ENCODE results near the gene C19orf81. TPM values are rescaled to one million over a fixed set of nuclear protein-coding genes. Genes with fewer than 3 reads are reported as not detected.

C19orf81 gene
- total RNA-seq, 1 donor from 2014 or later = not detected

DNA sequence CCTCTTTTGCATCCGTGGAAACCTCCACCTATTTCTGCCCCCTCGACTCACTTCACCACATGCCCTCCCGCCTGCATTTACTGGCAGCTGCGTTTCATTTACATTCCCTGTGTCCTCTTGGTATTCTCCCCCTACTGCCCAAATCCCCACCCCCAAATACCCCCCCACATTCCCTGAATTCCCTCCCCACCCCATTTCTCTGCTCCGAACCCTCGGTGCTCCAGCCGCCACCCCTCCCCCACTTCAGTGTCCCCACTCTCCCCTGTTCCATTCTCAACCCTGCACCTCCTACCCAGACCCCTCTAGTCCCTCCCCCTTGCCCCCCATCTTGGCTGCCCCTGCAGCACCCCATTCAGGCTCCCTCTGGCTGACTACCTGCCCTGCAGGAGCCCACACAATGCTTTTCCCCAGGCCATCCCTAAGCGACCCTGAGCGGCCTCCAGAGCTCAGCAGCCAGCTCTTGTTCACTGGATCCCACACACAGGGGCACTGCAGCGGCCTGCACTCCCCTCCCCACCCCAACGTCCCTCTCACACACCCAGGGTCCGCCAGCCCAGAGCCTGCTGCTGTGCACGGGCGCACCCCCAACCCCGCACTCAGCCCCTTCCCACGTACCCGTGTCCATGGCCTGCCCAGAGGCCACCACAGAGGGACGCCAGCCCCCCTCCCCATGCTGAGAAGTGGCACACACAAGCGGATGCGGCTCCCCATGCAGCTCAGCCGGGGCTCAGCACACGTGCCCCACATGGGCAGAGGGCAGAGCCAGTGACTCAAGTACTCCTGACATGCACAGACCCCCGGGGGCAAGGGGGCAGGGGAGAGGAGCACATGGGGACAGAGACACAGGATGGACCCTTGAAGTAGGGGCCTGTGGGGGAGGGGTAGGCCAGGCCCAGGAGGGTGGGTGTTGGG, 44.1 kb downstream of the C19orf81 start:
- H3K27ac Mint-ChIP-seq (ENCODE audit: unreplicated experiment) = no peak overlapping the region
- H3K9me3 Mint-ChIP-seq (ENCODE audit: unreplicated experiment) = peaks cover 21% of the 10 kb centered on the region
- no peaks in the 10 kb centered on the region for H3K79me2 ChIP-seq (ENCODE audit: insufficient read depth, low read length)
- FAIRE-seq (no peak), DNase-seq (ENCODE audit: low read depth) (no peak)
- H3K4me1 Mint-ChIP-seq (ENCODE audit: low read depth, unreplicated experiment) = no peaks in the 10 kb centered on the region
- no peak overlapping the region for H2AFZ ChIP-seq (ENCODE audit: low read depth, low read length)
- TF ChIP-seq EZH2 (IDR thresholded peaks at IDR 0.05; ENCODE audit: insufficient read depth, low read length) = no peak
- TF ChIP-seq, protein P1, sequence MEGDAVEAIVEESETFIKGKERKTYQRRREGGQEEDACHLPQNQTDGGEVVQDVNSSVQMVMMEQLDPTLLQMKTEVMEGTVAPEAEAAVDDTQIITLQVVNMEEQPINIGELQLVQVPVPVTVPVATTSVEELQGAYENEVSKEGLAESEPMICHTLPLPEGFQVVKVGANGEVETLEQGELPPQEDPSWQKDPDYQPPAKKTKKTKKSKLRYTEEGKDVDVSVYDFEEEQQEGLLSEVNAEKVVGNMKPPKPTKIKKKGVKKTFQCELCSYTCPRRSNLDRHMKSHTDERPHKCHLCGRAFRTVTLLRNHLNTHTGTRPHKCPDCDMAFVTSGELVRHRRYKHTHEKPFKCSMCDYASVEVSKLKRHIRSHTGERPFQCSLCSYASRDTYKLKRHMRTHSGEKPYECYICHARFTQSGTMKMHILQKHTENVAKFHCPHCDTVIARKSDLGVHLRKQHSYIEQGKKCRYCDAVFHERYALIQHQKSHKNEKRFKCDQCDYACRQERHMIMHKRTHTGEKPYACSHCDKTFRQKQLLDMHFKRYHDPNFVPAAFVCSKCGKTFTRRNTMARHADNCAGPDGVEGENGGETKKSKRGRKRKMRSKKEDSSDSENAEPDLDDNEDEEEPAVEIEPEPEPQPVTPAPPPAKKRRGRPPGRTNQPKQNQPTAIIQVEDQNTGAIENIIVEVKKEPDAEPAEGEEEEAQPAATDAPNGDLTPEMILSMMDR (IDR thresholded peaks at IDR 0.05; ENCODE audit: insufficient read depth, low read depth, low read length) = no peak
- no peak overlapping the region for H3K4me3 ChIP-seq (ENCODE audit: insufficient read depth, low read depth, low read length)
- H3K4me3 Mint-ChIP-seq (ENCODE audit: unreplicated experiment) = no peak overlapping the region
- H3K36me3 Mint-ChIP-seq (ENCODE audit: low read depth, unreplicated experiment) = no peaks in the 10 kb centered on the region
- H4K20me1 ChIP-seq (ENCODE audit: insufficient read depth, low read length) = no peaks in the 10 kb centered on the region
- H3K9ac ChIP-seq (ENCODE audit: low read length) = no peak overlapping the region
- peaks cover 10% of the 10 kb centered on the region for H3K27me3 ChIP-seq (ENCODE audit: insufficient read depth, low read length)
- H3K27ac ChIP-seq (ENCODE audit: low read depth, low read length) = no peak overlapping the region
- no peak overlapping the region for H3K4me2 ChIP-seq (ENCODE audit: low read length)
- no peaks in the 10 kb centered on the region for H3K9me3 ChIP-seq (ENCODE audit: insufficient read depth, low read depth, low read length)
- H3K4me1 ChIP-seq (ENCODE audit: insufficient read depth, low read length) = no peaks in the 10 kb centered on the region
- no peaks in the 10 kb centered on the region for H3K27me3 Mint-ChIP-seq (ENCODE audit: low read depth, unreplicated experiment)
- no peaks in the 10 kb centered on the region for H3K36me3 ChIP-seq (ENCODE audit: insufficient read depth, low read length)

DNA sequence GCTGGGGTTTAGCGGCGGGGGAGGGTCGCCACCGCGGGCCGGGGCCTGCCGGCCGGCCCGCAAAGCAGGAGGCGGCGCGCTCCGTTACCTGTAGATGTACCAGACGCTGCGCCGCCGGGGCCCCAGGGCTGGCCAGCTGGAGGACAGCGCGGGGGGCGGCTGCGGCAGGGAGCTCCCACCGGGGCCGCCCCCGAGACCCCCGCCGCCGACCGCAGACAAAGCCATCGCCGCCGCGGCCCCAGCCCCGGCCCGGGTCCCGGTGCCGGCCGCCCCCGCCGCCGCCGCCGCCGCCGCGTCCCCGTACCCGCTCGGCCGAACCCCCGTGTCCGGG, 45.5 kb downstream of the C19orf81 start:
- no peaks in the 10 kb centered on the region for H3K36me3 Mint-ChIP-seq (ENCODE audit: low read depth, unreplicated experiment)
- no peak overlapping the region for H3K27ac ChIP-seq (ENCODE audit: low read depth, low read length)
- H2AFZ ChIP-seq (ENCODE audit: low read depth, low read length) = no peak overlapping the region
- H3K9me3 ChIP-seq (ENCODE audit: insufficient read depth, low read depth, low read length) = no peaks in the 10 kb centered on the region
- no peak overlapping the region for H3K9ac ChIP-seq (ENCODE audit: low read length)
- H3K27ac Mint-ChIP-seq (ENCODE audit: unreplicated experiment) = no peak overlapping the region
- FAIRE-seq (no peak), DNase-seq (ENCODE audit: low read depth) (no peak)
- no peak for TF ChIP-seq EZH2 (IDR thresholded peaks at IDR 0.05; ENCODE audit: insufficient read depth, low read length)
- TF ChIP-seq, protein P1 (IDR thresholded peaks at IDR 0.05; ENCODE audit: insufficient read depth, low read depth, low read length) = no peak
- H3K27me3 Mint-ChIP-seq (ENCODE audit: low read depth, unreplicated experiment) = no peaks in the 10 kb centered on the region
- no peaks in the 10 kb centered on the region for H3K4me1 Mint-ChIP-seq (ENCODE audit: low read depth, unreplicated experiment)
- no peak overlapping the region for H3K4me3 Mint-ChIP-seq (ENCODE audit: unreplicated experiment)
- no peak overlapping the region for H3K4me3 ChIP-seq (ENCODE audit: insufficient read depth, low read depth, low read length)
- no peak overlapping the region for H3K4me2 ChIP-seq (ENCODE audit: low read length)
- H3K27me3 ChIP-seq (ENCODE audit: insufficient read depth, low read length) = peaks cover 10% of the 10 kb centered on the region
- no peaks in the 10 kb centered on the region for H3K4me1 ChIP-seq (ENCODE audit: insufficient read depth, low read length)
- H4K20me1 ChIP-seq (ENCODE audit: insufficient read depth, low read length) = no peaks in the 10 kb centered on the region
- H3K79me2 ChIP-seq (ENCODE audit: insufficient read depth, low read length) = no peaks in the 10 kb centered on the region
- no peaks in the 10 kb centered on the region for H3K36me3 ChIP-seq (ENCODE audit: insufficient read depth, low read length)
- H3K9me3 Mint-ChIP-seq (ENCODE audit: unreplicated experiment) = peaks cover 14% of the 10 kb centered on the region
